Vagina (tissue), 2 donors: ENCODE measurements around the gene PRKAG2. TPM values are rescaled to one million over a fixed set of nuclear protein-coding genes. Genes with fewer than 3 reads are reported as not detected.
A peak's percentile ranks its signal among the peaks of the same experiment; 100 is the strongest.

ENCODE experiments used
- DNase-seq, 2 donors: peaks; one replicate each; pipeline ENCODE4 v3.0.0-alpha.2; 2017; ENCODE audit errors: extremely low spot score in 2 of 2
- H3K27ac ChIP-seq: fragments of 200-600 bp; sonication (generic); one replicate; pipeline ENCODE4 v1.5.1; 2019
- H3K27me3 ChIP-seq: fragments of 200-600 bp; sonication (generic); one replicate; pipeline ENCODE4 v1.5.1; 2019
- H3K36me3 ChIP-seq, 2 donors: fragments of 200-600 bp; sonication (generic); one replicate each; pipeline ENCODE4 v1.5.1; 2017 to 2019
- H3K4me1 ChIP-seq: fragments of 200-600 bp; sonication (generic); one replicate; pipeline ENCODE4 v1.5.1; 2019
- H3K4me3 ChIP-seq, 2 donors: fragments of 200-600 bp; sonication (generic); 1 replicate in 1 of 2; 2 replicates in 1 of 2; pipeline ENCODE4 v1.5.1; 2016 to 2019
- H3K9me3 ChIP-seq: fragments of 200-600 bp; sonication (generic); one replicate; pipeline ENCODE4 v1.5.1; 2019
- POLR2A ChIP-seq, 2 donors: fragments of 450-650 bp; IDR thresholded peaks; one replicate each; pipeline ENCODE4 v1.6.1; 2017; ENCODE audit warnings: antibody characterized with exemption in 2 of 2, mild to moderate bottlenecking in 2 of 2, moderate library complexity in 2 of 2
- POLR2AphosphoS5 ChIP-seq, 2 donors: sonication (generic); formaldehyde crosslinking; IDR thresholded peaks; one replicate each; pipeline ENCODE4 v1.9.0; 2017; ENCODE audit warnings: antibody characterized with exemption in 2 of 2, mild to moderate bottlenecking in 2 of 2, low read depth in 1 of 2; ENCODE audit not compliant: insufficient read depth in 1 of 2
- intact Hi-C: fragments of 100-400 bp; cut with DNase I; formaldehyde crosslinking; loops from one replicate; pipeline ENCODE4 v1.15.1; 2023
- total RNA-seq: library from RNA; depleted of rRNA; stranded (reverse); fragments of >200 nt; gene quantifications from one replicate; pipeline ENCODE4 v1.2.3, GENCODE V29; 2016
- TF ChIP-seq, protein P1 (sequence below), 3 experiments: fragments of 450-650 bp in 2 of 3; fragments of 200-600 bp in 1 of 3; sonication (generic) in 1 of 3; IDR thresholded peaks; one replicate each; pipeline ENCODE4 v1.5.1; 2017 to 2019; ENCODE audit warnings: antibody characterized with exemption in 3 of 3, mild to moderate bottlenecking in 2 of 3, moderate library complexity in 2 of 3

PRKAG2 gene
- total RNA-seq, 1 donor from 2014 or later: 25.0 TPM

DNA sequence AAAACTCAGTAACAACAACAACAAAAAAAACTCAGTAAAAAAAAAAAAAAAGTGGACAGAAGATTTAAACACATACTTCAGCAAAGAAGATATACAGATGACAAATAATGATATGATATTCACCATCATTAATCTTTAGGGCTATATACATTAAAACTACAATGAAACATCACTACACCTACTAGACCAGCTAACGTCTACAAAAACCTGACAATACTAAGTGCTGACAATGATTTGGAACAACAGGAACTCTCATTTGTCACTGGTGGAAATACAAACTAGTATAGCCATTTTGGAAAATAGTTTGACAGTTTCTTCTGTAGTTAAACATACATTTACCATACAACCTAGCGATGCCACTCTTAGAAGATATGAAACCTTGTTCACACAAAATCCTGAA lies 185.5 kb downstream of the PRKAG2 start:
- intact Hi-C loops: no loop called here
- H3K27ac ChIP-seq: no peak overlapping the region
- H3K36me3 ChIP-seq: no peaks in the 10 kb centered on the region
- peaks cover 44% of the 10 kb centered on the region for H3K4me1 ChIP-seq
- no peaks in the 10 kb centered on the region for H3K9me3 ChIP-seq
- H3K4me3 ChIP-seq: no peak overlapping the region
- DNase-seq: no peak
- TF ChIP-seq POLR2A (IDR thresholded peaks at IDR 0.05): no peak
- TF ChIP-seq POLR2AphosphoS5 (IDR thresholded peaks at IDR 0.05; ENCODE audit: insufficient read depth in 1 of 2, low read depth in 1 of 2): no peak
- TF ChIP-seq, protein P1, sequence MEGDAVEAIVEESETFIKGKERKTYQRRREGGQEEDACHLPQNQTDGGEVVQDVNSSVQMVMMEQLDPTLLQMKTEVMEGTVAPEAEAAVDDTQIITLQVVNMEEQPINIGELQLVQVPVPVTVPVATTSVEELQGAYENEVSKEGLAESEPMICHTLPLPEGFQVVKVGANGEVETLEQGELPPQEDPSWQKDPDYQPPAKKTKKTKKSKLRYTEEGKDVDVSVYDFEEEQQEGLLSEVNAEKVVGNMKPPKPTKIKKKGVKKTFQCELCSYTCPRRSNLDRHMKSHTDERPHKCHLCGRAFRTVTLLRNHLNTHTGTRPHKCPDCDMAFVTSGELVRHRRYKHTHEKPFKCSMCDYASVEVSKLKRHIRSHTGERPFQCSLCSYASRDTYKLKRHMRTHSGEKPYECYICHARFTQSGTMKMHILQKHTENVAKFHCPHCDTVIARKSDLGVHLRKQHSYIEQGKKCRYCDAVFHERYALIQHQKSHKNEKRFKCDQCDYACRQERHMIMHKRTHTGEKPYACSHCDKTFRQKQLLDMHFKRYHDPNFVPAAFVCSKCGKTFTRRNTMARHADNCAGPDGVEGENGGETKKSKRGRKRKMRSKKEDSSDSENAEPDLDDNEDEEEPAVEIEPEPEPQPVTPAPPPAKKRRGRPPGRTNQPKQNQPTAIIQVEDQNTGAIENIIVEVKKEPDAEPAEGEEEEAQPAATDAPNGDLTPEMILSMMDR (IDR thresholded peaks at IDR 0.05): no peak
- no peaks in the 10 kb centered on the region for H3K27me3 ChIP-seq

DNA sequence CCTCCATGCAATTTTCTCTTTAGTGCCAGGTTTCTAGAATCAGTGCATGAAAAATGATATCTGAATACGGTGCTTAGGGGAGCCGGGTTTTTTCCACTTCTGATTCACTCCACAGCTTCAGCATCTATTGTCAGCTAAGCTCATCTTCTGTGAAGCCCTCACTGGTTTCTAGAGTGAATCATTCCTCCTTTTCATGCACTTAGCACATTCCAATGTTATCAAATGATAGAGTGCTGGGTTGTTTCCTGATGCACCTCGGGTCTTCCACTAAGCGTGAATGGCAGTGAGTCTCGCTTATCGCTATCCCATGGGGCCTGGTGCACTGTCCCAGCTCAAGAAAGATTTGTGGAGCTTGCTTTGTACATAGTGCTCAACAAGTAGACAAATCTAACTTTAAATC lies 186.3 kb downstream of the PRKAG2 start:
- H3K27ac ChIP-seq: no peak overlapping the region
- TF ChIP-seq, protein P1 (IDR thresholded peaks at IDR 0.05): no peak
- TF ChIP-seq POLR2AphosphoS5 (IDR thresholded peaks at IDR 0.05; ENCODE audit: insufficient read depth in 1 of 2, low read depth in 1 of 2) (no peak), POLR2A (IDR thresholded peaks at IDR 0.05) (no peak)
- no peak overlapping the region for H3K4me3 ChIP-seq
- no peak for DNase-seq
- H3K9me3 ChIP-seq: no peaks in the 10 kb centered on the region
- no peaks in the 10 kb centered on the region for H3K27me3 ChIP-seq
- intact Hi-C loops: no loop called here
- H3K4me1 ChIP-seq: peaks cover 36% of the 10 kb centered on the region
- no peaks in the 10 kb centered on the region for H3K36me3 ChIP-seq

DNA sequence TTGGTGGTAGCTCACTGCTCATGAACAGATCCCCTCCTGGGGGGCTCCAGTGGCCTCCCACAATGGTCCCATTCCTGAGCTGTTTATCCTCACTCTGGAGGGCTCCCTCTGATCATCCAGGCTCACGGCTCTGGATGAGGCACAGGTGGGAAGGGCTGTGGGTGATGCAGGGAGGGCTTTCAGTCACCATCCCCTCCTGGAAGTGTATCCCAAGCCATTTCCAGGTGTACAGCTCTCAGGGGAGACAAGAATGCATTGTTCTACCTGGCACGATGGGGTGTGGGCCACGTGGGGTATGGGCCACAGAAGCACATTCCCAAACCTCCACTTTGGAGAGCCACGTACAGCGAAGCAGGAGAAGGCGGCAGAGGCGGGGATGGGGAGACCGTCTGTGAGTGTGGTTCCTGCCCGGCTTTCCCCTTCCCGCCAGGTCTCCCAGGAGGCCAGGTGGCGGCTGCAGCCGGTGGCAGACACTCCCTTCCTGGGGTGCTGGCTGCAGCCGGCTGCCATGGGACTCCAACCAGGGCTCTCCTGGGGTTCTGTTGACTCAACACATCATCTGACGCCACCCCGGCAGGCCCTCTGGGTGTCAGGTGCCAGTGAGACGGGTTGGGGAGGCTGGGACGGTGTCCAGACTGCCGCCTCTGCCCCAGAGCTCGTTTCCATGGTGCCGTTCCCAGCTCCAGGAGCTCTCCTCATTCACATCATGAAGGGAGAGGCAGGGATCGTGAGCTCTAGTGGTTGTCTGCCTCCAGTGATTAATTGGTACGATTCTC lies 187.5 kb downstream of the PRKAG2 start:
- intact Hi-C loops: no loop called here
- Histone ChIP-seq H3K27me3 (no peaks in the 10 kb centered on the region), H3K9me3 (no peaks in the 10 kb centered on the region), H3K36me3 (no peaks in the 10 kb centered on the region), H3K27ac (no peak overlapping the region), H3K4me1 (peaks cover 23% of the 10 kb centered on the region), H3K4me3 (no peak overlapping the region)
- DNase-seq: no peak
- TF ChIP-seq, protein P1 (IDR thresholded peaks at IDR 0.05): no peak
- TF ChIP-seq POLR2AphosphoS5 (IDR thresholded peaks at IDR 0.05; ENCODE audit: insufficient read depth in 1 of 2, low read depth in 1 of 2): no peak

DNA sequence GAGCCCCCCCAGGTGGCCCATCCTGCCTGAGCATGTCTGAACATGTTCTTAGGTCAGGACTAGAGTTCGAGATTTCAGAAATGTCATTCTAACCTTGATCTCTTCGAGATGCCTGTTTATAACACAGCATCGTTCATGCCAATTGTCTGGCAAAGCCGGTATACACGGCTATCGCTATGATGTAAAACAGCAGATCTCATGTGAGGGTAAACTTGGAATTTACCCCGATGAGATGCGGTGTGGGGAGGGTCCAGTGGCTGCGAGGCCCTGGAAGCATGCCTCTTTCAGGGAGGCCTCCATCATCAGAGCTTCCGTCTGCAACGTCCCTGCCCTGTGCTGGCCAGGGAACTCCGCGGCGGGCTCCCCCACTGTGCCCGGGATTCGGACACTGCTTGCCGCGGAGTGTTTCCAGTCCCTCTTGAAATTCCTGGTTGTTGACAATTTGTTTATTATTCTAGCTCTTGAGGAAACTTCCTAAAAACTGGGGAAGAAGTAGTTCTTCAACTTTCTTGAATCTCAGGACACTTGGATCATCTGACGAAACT lies 188.6 kb downstream of the PRKAG2 start:
- intact Hi-C loops: no loop called here
- DNase-seq: no peak
- Histone ChIP-seq H3K27ac (peak overlapping the region; percentile 73), H3K4me1 (peaks cover 22% of the 10 kb centered on the region), H3K9me3 (no peaks in the 10 kb centered on the region), H3K4me3 (no peak overlapping the region), H3K27me3 (no peaks in the 10 kb centered on the region), H3K36me3 (no peaks in the 10 kb centered on the region)
- no peak for TF ChIP-seq POLR2A (IDR thresholded peaks at IDR 0.05)
- TF ChIP-seq, protein P1 (IDR thresholded peaks at IDR 0.05): no peak
- TF ChIP-seq POLR2AphosphoS5 (IDR thresholded peaks at IDR 0.05; ENCODE audit: insufficient read depth in 1 of 2, low read depth in 1 of 2): no peak
